Right hindlimb (tissue), 1 donor: ENCODE results near the gene KRT24.

ENCODE experiments used
- DNase-seq: peaks from one replicate; pipeline ENCODE4 v3.0.0-alpha.2; 2018

Gene KRT24

DNA sequence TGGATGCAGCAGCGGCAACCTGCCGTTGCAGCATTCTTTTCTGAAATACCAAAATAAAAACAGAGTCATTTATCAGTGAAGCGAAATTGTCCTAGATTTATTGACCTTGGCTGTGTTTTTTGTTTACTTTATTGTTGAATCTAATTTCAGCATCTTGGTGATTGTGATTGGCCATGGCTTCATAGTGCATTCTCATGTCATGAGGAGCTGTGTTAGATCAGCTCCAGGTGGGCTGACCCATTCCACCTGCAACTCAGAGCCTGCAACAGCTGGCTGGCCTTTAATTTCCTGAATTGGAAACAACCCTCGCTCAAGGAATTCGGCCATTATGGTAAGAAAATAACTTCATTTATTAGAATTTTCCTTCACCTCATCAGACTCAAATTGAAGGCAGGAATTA lies 16.4 kb downstream of the KRT24 start:
- no peak for DNase-seq

- no peak for DNase-seq
These were observed 17.4 kb downstream of the KRT24 start for GRCh38 chr17:40686192-40686591.

DNA sequence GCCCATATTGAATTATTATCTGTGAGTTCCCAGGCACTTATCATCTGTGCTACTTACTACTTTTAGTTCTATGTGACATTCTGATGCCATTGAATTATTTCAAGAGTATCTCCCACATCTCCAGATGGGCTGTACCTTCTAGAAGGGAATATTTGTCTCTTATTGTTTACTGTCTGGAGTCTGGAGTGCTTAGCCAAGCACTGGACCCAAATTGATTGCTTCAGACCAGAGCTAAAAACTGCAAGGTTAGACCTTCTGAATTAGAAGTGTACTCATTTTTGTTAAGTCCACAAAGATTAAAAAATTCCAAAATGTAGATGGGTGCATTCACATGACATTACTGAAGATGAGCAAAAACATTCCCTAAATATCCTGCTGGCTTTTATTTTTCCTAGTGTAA lies 22.6 kb downstream of the KRT24 start:
- no peak for DNase-seq

- no peak for DNase-seq
These were observed 24.0 kb downstream of the KRT24 start for GRCh38 chr17:40679523-40679907.

DNA sequence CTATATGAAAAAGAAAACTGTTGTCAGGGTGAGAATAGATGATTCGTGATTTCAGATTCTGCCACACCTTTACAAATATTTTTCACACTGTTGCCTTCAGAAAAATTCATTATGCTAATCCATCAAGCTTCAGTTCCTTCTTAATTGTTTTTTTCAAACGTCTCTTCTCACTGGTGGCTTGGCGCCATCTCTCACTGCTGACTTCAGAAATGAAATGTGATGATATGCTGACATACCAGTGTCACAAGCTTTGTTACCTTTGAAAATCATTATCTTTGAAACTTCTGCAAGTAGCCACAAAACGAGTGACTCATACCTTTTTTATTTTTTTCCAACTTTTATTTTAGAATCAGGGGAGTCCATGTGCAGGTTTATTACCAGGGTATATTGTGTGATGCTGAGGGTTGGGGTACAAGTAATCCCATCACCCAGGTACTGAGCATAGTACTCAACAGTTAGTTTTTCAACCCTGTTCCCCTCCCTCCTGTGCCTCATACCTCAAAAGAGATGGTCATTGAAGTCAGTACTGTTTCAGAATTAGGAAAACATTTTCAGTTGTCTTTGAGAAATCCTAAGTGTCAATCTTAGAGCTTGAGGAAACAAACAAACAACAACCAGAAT lies 24.5 kb downstream of the KRT24 start:
- no peak for DNase-seq

GRCh38 chr17:40675905-40676304 lies 27.6 kb downstream of the KRT24 start:
- DNase-seq, result no peak

GRCh38 chr17:40672654-40673053 lies 30.9 kb downstream of the KRT24 start:
- no peak for DNase-seq

DNA sequence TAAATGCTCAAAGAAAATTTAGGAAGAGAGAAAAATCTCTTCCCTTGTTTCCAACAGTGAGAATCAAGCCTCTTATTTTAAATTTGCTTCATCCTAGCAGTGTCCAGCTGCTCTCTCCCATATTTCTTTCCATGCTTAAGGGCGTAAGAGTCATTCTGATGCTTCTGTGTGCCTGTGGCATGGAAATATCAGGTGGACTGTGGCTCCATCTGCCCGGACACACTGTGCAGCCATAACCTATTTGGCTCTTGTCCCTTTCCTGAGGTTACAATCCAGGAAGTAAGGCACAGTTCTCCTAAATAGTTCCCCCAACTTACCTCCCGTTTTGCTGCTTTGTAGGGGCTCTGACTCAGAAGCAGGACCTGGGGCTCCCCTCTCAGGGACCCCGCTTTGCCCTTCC lies 32.3 kb downstream of the KRT24 start:
- no peak for DNase-seq

GRCh38 chr17:40666331-40666730 lies 37.2 kb downstream of the KRT24 start:
- DNase-seq, result no peak

DNA sequence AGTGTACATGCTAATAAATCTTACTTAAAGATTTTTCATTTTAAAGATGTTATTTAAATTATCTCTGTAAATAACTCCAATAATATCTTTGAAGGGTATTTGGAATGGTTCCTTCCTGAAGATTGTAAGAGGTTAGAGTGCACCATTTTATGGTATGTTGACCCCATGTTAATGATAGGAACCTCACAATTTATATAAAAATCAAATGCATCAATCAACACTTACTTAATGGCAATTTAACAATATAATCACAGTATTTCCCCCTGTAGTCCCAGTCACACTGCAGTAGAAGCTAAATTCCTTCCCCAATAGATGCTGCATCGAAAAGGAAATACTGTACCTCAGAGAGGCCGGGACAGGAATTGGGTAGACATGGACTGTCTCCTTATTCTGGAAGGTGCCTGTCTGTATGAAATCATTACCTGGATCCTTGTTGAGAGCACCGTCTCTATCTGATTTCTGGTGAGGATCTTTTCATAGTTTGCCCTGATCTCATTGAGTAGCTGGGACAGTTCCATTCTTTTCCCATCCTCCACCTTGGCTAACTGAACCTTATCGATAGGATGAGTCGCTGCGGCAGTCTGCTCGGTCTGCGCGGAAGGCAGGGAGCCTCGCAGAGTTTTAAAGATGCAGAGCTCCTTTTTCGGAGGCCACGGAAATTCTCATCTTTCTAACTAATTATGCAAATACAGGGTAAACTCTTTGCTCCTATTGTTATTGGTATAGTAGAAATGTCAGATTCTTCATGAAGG lies 38.8 kb downstream of the KRT24 start, which contains the start of gene KRT222:
Gene KRT222 (minus strand): TSS at position 596 of the 752 bp plus-strand sequence. CDS start 78 bp downstream, at position 518.
- DNase-seq, result no peak

GRCh38 chr17:40663252-40663651 lies 40.3 kb downstream of the KRT24 start:
- DNase-seq, result no peak

DNA sequence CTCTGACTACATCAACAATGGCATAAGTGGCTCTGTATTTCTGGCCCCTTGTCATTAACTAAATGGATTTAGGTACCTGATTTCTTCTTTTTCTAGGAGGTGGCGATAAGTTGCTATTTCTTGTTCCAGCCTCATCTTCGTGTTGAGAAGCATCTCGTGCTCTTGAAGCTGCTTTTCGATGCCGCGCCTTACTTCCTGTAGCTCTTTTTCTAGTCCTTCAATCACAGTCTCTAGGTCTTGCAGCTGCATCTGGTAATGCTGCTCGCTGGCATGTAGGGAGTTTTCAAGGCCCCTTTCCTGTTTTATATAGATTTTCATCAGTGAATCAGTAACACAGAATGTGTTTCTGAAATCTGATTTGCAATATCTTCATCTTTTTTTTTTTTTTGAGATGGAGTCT lies 43.6 kb downstream of the KRT24 start:
- DNase-seq, result no peak

DNA sequence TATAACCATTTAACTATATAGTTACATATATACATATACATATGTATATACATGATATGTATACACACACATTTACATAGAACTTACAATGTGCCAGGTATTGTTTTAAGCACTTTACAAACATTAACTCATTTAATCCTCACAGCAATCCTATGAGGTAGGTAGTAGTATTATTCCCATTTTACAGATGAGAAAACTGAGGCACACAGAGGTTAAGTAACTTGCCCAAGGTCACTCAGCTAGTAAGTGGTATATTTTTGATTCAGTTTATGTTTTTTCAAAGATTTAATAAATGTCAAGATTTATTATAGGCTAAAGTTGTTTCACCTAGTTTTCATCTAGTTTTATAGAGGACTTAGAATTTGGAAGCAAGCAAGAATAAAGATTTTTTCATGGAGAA lies 45.2 kb downstream of the KRT24 start:
- DNase-seq, result no peak

DNA sequence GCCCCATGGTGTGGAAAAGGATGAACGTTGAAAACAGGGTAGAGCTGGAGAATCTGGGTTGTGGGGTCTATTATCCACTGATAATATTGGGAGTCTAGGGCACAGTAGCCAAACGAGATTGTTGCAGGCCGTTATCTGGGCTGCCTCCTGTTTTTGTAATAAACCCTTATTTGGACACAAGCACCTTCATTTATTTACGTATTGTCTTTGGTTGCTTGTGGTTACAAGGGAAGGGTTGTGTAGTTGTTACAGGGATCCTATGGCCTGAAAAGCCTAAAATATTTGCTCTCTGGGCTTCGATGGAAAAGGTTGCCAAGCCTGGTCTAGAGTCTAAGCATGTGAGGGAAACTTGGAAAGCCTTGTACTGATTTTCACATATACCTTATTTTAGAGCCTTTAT lies 51.6 kb downstream of the KRT24 start:
- no peak for DNase-seq

- DNase-seq, result no peak
These were observed 55.1 kb downstream of the KRT24 start for GRCh38 chr17:40648384-40648968.
